Measurements from ENCODE around the gene ATAD2B.
A peak's percentile ranks its signal among the peaks of the same experiment; 100 is the strongest.

The ATAD2B gene

GRCh38 chr2:23934259-23934658, 7.3 kb upstream of the ATAD2B start:
- Histone ChIP-seq H3K23ac (ENCODE audit: low read depth, low read length, poor library complexity) (no peak overlapping the region), H2BK12ac (ENCODE audit: low read length) (no peak overlapping the region), H2BK15ac (ENCODE audit: low read length) (no peak overlapping the region), H3K4me2 (ENCODE audit: insufficient read depth, low read length, poor library complexity, severe bottlenecking) (no peak overlapping the region), H2AK5ac (ENCODE audit: low read depth, low read length) (no peak overlapping the region), H2AFZ (ENCODE audit: low read length) (no peak overlapping the region), H3K18ac (ENCODE audit: low read length) (no peak overlapping the region), H3K9me3 (replicated peaks in 1 of 2; ENCODE audit: control insufficient read depth in 2 of 2, insufficient read depth in 1 of 2, low read depth in 1 of 2, low read length in 2 of 2) (no peaks in the 10 kb centered on the region), H3K36me3 (replicated peaks in 1 of 2; ENCODE audit: control insufficient read depth in 2 of 2, insufficient read depth in 2 of 2, low read length in 2 of 2) (peaks cover 0 to 29% of the 10 kb centered on the region in 2 donors), H3K79me1 (ENCODE audit: low read depth, low read length) (no peaks in the 10 kb centered on the region), H3K4me1 (ENCODE audit: control insufficient read depth in 2 of 2, insufficient read depth in 1 of 2, low read depth in 1 of 2, low read length in 2 of 2) (peaks cover 0 to under 1% of the 10 kb centered on the region in 2 donors), H2BK120ac (ENCODE audit: low read depth, low read length) (no peak overlapping the region), H3K9ac (ENCODE audit: low read depth, low read length, poor library complexity) (no peak overlapping the region), H4K8ac (ENCODE audit: low read depth, low read length) (no peak overlapping the region), H3K14ac (ENCODE audit: low read length) (no peak overlapping the region), H4K91ac (ENCODE audit: low read depth, low read length, poor library complexity) (no peak overlapping the region), H3K4me3 (ENCODE audit: low read length in 2 of 2) (no peak overlapping the region), H2BK5ac (ENCODE audit: low read length) (no peak overlapping the region), H3K4ac (ENCODE audit: low read length) (no peak overlapping the region), H3K27me3 (ENCODE audit: control insufficient read depth in 3 of 3, insufficient read depth in 3 of 3, low read depth in 1 of 3, low read length in 3 of 3) (no peaks in the 10 kb centered on the region), H3K27ac (replicated peaks; ENCODE audit: low read length) (no peak overlapping the region)
- WGBS, 2 donors (ENCODE audit: extremely low coverage in 2 of 2, insufficient read length in 2 of 2, insufficient replicate concordance in 1 of 2) = no CpG with 5 or more reads among the region's 1 CpG
- DNase-seq (ENCODE audit: low spot score) = no peak

- Histone ChIP-seq H3K79me1 (ENCODE audit: low read depth, low read length) (peaks cover 3% of the 10 kb centered on the region), H3K18ac (ENCODE audit: low read length) (peak overlapping the region; percentile 100), H2AFZ (ENCODE audit: low read length) (peak overlapping the region; percentile 96), H2BK5ac (ENCODE audit: low read length) (peak overlapping the region; percentile 91), H3K4ac (ENCODE audit: low read length) (no peak overlapping the region), H2BK12ac (ENCODE audit: low read length) (no peak overlapping the region), H2BK15ac (ENCODE audit: low read length) (peak overlapping the region; percentile 89), H3K36me3 (replicated peaks in 1 of 2; ENCODE audit: control insufficient read depth in 2 of 2, insufficient read depth in 2 of 2, low read length in 2 of 2) (peaks cover 4 to 25% of the 10 kb centered on the region in 2 donors), H3K4me1 (ENCODE audit: control insufficient read depth in 2 of 2, insufficient read depth in 1 of 2, low read depth in 1 of 2, low read length in 2 of 2) (peaks cover 2 to 5% of the 10 kb centered on the region in 2 donors), H3K9ac (ENCODE audit: low read depth, low read length, poor library complexity) (peak overlapping the region; percentile 100), H3K4me2 (ENCODE audit: insufficient read depth, low read length, poor library complexity, severe bottlenecking) (peak overlapping the region; percentile 67), H4K91ac (ENCODE audit: low read depth, low read length, poor library complexity) (peak overlapping the region; percentile 72), H4K8ac (ENCODE audit: low read depth, low read length) (no peak overlapping the region), H3K14ac (ENCODE audit: low read length) (peak overlapping the region; percentile 99), H2AK5ac (ENCODE audit: low read depth, low read length) (peak overlapping the region; percentile 70), H2BK120ac (ENCODE audit: low read depth, low read length) (peak overlapping the region; percentile 81), H3K27ac (replicated peaks; ENCODE audit: low read length) (peak overlapping the region; percentile 91), H3K9me3 (replicated peaks in 1 of 2; ENCODE audit: control insufficient read depth in 2 of 2, insufficient read depth in 1 of 2, low read depth in 1 of 2, low read length in 2 of 2) (no peaks in the 10 kb centered on the region), H3K4me3 (ENCODE audit: low read length in 2 of 2) (peak overlapping the region; percentile 79 to 99), H3K23ac (ENCODE audit: low read depth, low read length, poor library complexity) (peak overlapping the region; percentile 45), H3K27me3 (ENCODE audit: control insufficient read depth in 3 of 3, insufficient read depth in 3 of 3, low read depth in 1 of 3, low read length in 3 of 3) (no peaks in the 10 kb centered on the region)
- no CpG with 5 or more reads among the region's 39 CpGs for WGBS, 2 donors (ENCODE audit: extremely low coverage in 2 of 2, insufficient read length in 2 of 2, insufficient replicate concordance in 1 of 2)
- peak; percentile 47 for DNase-seq (ENCODE audit: low spot score)
Measured at GRCh38 chr2:23926290-23926749, 603 bp downstream of the ATAD2B start.

GRCh38 chr2:23925702-23926289, 1.1 kb downstream of the ATAD2B start:
- H3K79me1 ChIP-seq (ENCODE audit: low read depth, low read length) = peaks cover 3% of the 10 kb centered on the region
- H2AFZ ChIP-seq (ENCODE audit: low read length) = peak overlapping the region; percentile 96
- no peaks in the 10 kb centered on the region for H3K27me3 ChIP-seq (ENCODE audit: control insufficient read depth in 3 of 3, insufficient read depth in 3 of 3, low read depth in 1 of 3, low read length in 3 of 3)
- H3K9me3 ChIP-seq (replicated peaks in 1 of 2; ENCODE audit: control insufficient read depth in 2 of 2, insufficient read depth in 1 of 2, low read depth in 1 of 2, low read length in 2 of 2) = no peaks in the 10 kb centered on the region
- peak overlapping the region; percentile 100 for H3K18ac ChIP-seq (ENCODE audit: low read length)
- H2BK15ac ChIP-seq (ENCODE audit: low read length) = no peak overlapping the region
- peaks cover 4 to 20% of the 10 kb centered on the region in 2 donors for H3K36me3 ChIP-seq (replicated peaks in 1 of 2; ENCODE audit: control insufficient read depth in 2 of 2, insufficient read depth in 2 of 2, low read length in 2 of 2)
- H3K23ac ChIP-seq (ENCODE audit: low read depth, low read length, poor library complexity) = no peak overlapping the region
- H2BK12ac ChIP-seq (ENCODE audit: low read length) = no peak overlapping the region
- H3K4me2 ChIP-seq (ENCODE audit: insufficient read depth, low read length, poor library complexity, severe bottlenecking) = peak overlapping the region; percentile 67
- H3K14ac ChIP-seq (ENCODE audit: low read length) = no peak overlapping the region
- no peak overlapping the region for H3K27ac ChIP-seq (replicated peaks; ENCODE audit: low read length)
- H3K4me1 ChIP-seq (ENCODE audit: control insufficient read depth in 2 of 2, insufficient read depth in 1 of 2, low read depth in 1 of 2, low read length in 2 of 2) = peaks cover 2 to 5% of the 10 kb centered on the region in 2 donors
- H3K4me3 ChIP-seq (ENCODE audit: low read length in 2 of 2) = peak overlapping the region; percentile 79 to 99
- no peak overlapping the region for H3K4ac ChIP-seq (ENCODE audit: low read length)
- H3K9ac ChIP-seq (ENCODE audit: low read depth, low read length, poor library complexity) = peak overlapping the region; percentile 72
- H2BK5ac ChIP-seq (ENCODE audit: low read length) = peak overlapping the region; percentile 91
- H4K8ac ChIP-seq (ENCODE audit: low read depth, low read length) = no peak overlapping the region
- H4K91ac ChIP-seq (ENCODE audit: low read depth, low read length, poor library complexity) = no peak overlapping the region
- H2BK120ac ChIP-seq (ENCODE audit: low read depth, low read length) = no peak overlapping the region
- DNase-seq (ENCODE audit: low spot score) = peak; percentile 37
- peak overlapping the region; percentile 70 for H2AK5ac ChIP-seq (ENCODE audit: low read depth, low read length)
- no CpG with 5 or more reads among the region's 13 CpGs for WGBS, 2 donors (ENCODE audit: extremely low coverage in 2 of 2, insufficient read length in 2 of 2, insufficient replicate concordance in 1 of 2)

- H3K14ac ChIP-seq (ENCODE audit: low read length) = no peak overlapping the region
- H3K4me1 ChIP-seq (ENCODE audit: control insufficient read depth in 2 of 2, insufficient read depth in 1 of 2, low read depth in 1 of 2, low read length in 2 of 2) = peaks cover 2 to 5% of the 10 kb centered on the region in 2 donors
- H2AK5ac ChIP-seq (ENCODE audit: low read depth, low read length) = no peak overlapping the region
- no peak overlapping the region for H3K4ac ChIP-seq (ENCODE audit: low read length)
- H2BK15ac ChIP-seq (ENCODE audit: low read length) = no peak overlapping the region
- peaks cover 3% of the 10 kb centered on the region for H3K79me1 ChIP-seq (ENCODE audit: low read depth, low read length)
- H3K4me3 ChIP-seq (ENCODE audit: low read length in 2 of 2) = peak overlapping the region in 1 of 2 donors; percentile 79
- no peaks in the 10 kb centered on the region for H3K9me3 ChIP-seq (replicated peaks in 1 of 2; ENCODE audit: control insufficient read depth in 2 of 2, insufficient read depth in 1 of 2, low read depth in 1 of 2, low read length in 2 of 2)
- H3K36me3 ChIP-seq (replicated peaks in 1 of 2; ENCODE audit: control insufficient read depth in 2 of 2, insufficient read depth in 2 of 2, low read length in 2 of 2) = peaks cover 4 to 10% of the 10 kb centered on the region in 2 donors
- DNase-seq (ENCODE audit: low spot score) = no peak
- no peak overlapping the region for H2BK12ac ChIP-seq (ENCODE audit: low read length)
- no peak overlapping the region for H2BK120ac ChIP-seq (ENCODE audit: low read depth, low read length)
- no peak overlapping the region for H2AFZ ChIP-seq (ENCODE audit: low read length)
- no peak overlapping the region for H4K8ac ChIP-seq (ENCODE audit: low read depth, low read length)
- H3K4me2 ChIP-seq (ENCODE audit: insufficient read depth, low read length, poor library complexity, severe bottlenecking) = no peak overlapping the region
- no peak overlapping the region for H3K18ac ChIP-seq (ENCODE audit: low read length)
- no peak overlapping the region for H3K23ac ChIP-seq (ENCODE audit: low read depth, low read length, poor library complexity)
- no peak overlapping the region for H3K9ac ChIP-seq (ENCODE audit: low read depth, low read length, poor library complexity)
- no peaks in the 10 kb centered on the region for H3K27me3 ChIP-seq (ENCODE audit: control insufficient read depth in 3 of 3, insufficient read depth in 3 of 3, low read depth in 1 of 3, low read length in 3 of 3)
- H3K27ac ChIP-seq (replicated peaks; ENCODE audit: low read length) = no peak overlapping the region
- no CpG with 5 or more reads among the region's 7 CpGs for WGBS, 2 donors (ENCODE audit: extremely low coverage in 2 of 2, insufficient read length in 2 of 2, insufficient replicate concordance in 1 of 2)
- no peak overlapping the region for H4K91ac ChIP-seq (ENCODE audit: low read depth, low read length, poor library complexity)
- H2BK5ac ChIP-seq (ENCODE audit: low read length) = no peak overlapping the region
Measured at GRCh38 chr2:23924589-23925359, 2.1 kb downstream of the ATAD2B start.

All from neuronal stem cell (in vitro differentiated cells).